Rectal smooth muscle tissue (tissue), 1 donor: ENCODE measurements around the gene SERPINA9.

Source experiments
- H3K27ac ChIP-seq: one replicate; pipeline ENCODE4 v1.7.0; 2013; ENCODE audit warnings: low read depth, low read length, inconsistent platforms
- H3K27me3 ChIP-seq: one replicate; pipeline ENCODE4 v1.7.0; 2013; ENCODE audit warnings: low read length; ENCODE audit not compliant: control insufficient read depth, insufficient read depth
- H3K36me3 ChIP-seq: one replicate; pipeline ENCODE4 v1.7.0; 2013; ENCODE audit warnings: low read length; ENCODE audit not compliant: control insufficient read depth, insufficient read depth
- H3K4me1 ChIP-seq: one replicate; pipeline ENCODE4 v1.7.0; 2013; ENCODE audit warnings: low read length; ENCODE audit not compliant: control insufficient read depth, insufficient read depth
- H3K4me3 ChIP-seq: one replicate; pipeline ENCODE4 v1.7.0; 2013; ENCODE audit warnings: low read length
- H3K9ac ChIP-seq: one replicate; pipeline ENCODE4 v1.7.0; 2013; ENCODE audit warnings: low read length

SERPINA9 gene

GRCh38 chr14:94505641-94506040, 29.6 kb upstream of the SERPINA9 start:
- H3K4me1 ChIP-seq = no peaks in the 10 kb centered on the region
- no peak overlapping the region for H3K4me3 ChIP-seq
- H3K9ac ChIP-seq = no peak overlapping the region
- no peak overlapping the region for H3K27ac ChIP-seq
- peaks cover 2% of the 10 kb centered on the region for H3K36me3 ChIP-seq
- no peaks in the 10 kb centered on the region for H3K27me3 ChIP-seq

- H3K36me3 ChIP-seq = peaks cover 2% of the 10 kb centered on the region
- H3K9ac ChIP-seq = no peak overlapping the region
- no peak overlapping the region for H3K4me3 ChIP-seq
- no peaks in the 10 kb centered on the region for H3K4me1 ChIP-seq
- no peak overlapping the region for H3K27ac ChIP-seq
- no peaks in the 10 kb centered on the region for H3K27me3 ChIP-seq
Measured at GRCh38 chr14:94505206-94505605, 29.2 kb upstream of the SERPINA9 start.

- H3K36me3 ChIP-seq = peaks cover 1% of the 10 kb centered on the region
- no peaks in the 10 kb centered on the region for H3K4me1 ChIP-seq
- no peaks in the 10 kb centered on the region for H3K27me3 ChIP-seq
- H3K4me3 ChIP-seq = no peak overlapping the region
- H3K27ac ChIP-seq = no peak overlapping the region
- H3K9ac ChIP-seq = no peak overlapping the region
Measured at GRCh38 chr14:94501588-94502516, 25.9 kb upstream of the SERPINA9 start.

- Histone ChIP-seq H3K9ac (no peak overlapping the region), H3K27me3 (no peaks in the 10 kb centered on the region), H3K4me1 (no peaks in the 10 kb centered on the region), H3K4me3 (no peak overlapping the region), H3K27ac (no peak overlapping the region), H3K36me3 (no peaks in the 10 kb centered on the region)
Measured at GRCh38 chr14:94500264-94500663, 24.3 kb upstream of the SERPINA9 start.

- no peaks in the 10 kb centered on the region for H3K27me3 ChIP-seq
- H3K4me3 ChIP-seq = no peak overlapping the region
- H3K4me1 ChIP-seq = no peaks in the 10 kb centered on the region
Measured at GRCh38 chr14:94499673-94500072, 23.7 kb upstream of the SERPINA9 start.

GRCh38 chr14:94498215-94498614, 22.2 kb upstream of the SERPINA9 start:
- H3K4me1 ChIP-seq = no peaks in the 10 kb centered on the region
- H3K27ac ChIP-seq = no peak overlapping the region
- H3K4me3 ChIP-seq = no peak overlapping the region
- H3K9ac ChIP-seq = no peak overlapping the region
- H3K27me3 ChIP-seq = no peaks in the 10 kb centered on the region
- H3K36me3 ChIP-seq = no peaks in the 10 kb centered on the region

More at GRCh38 chr14:94499673-94500072, 23.7 kb upstream of the SERPINA9 start:
- Histone ChIP-seq H3K27ac (no peak overlapping the region), H3K9ac (no peak overlapping the region), H3K36me3 (no peaks in the 10 kb centered on the region)

GRCh38 chr14:94494085-94494484, 18.1 kb upstream of the SERPINA9 start:
- Histone ChIP-seq H3K4me3 (no peak overlapping the region), H3K4me1 (no peaks in the 10 kb centered on the region), H3K36me3 (no peaks in the 10 kb centered on the region), H3K9ac (no peak overlapping the region), H3K27me3 (no peaks in the 10 kb centered on the region), H3K27ac (no peak overlapping the region)

- Histone ChIP-seq H3K36me3 (no peaks in the 10 kb centered on the region), H3K4me1 (no peaks in the 10 kb centered on the region), H3K4me3 (no peak overlapping the region), H3K9ac (no peak overlapping the region), H3K27me3 (no peaks in the 10 kb centered on the region), H3K27ac (no peak overlapping the region)
Measured at GRCh38 chr14:94491511-94491910, 15.5 kb upstream of the SERPINA9 start.

GRCh38 chr14:94489336-94489735, 13.3 kb upstream of the SERPINA9 start:
- Histone ChIP-seq H3K27me3 (peaks cover 2% of the 10 kb centered on the region), H3K27ac (no peak overlapping the region), H3K4me3 (no peak overlapping the region), H3K4me1 (peaks cover 2% of the 10 kb centered on the region), H3K9ac (no peak overlapping the region), H3K36me3 (no peaks in the 10 kb centered on the region)

GRCh38 chr14:94486883-94487282, 10.9 kb upstream of the SERPINA9 start:
- peaks cover 2% of the 10 kb centered on the region for H3K4me1 ChIP-seq
- no peak overlapping the region for H3K4me3 ChIP-seq
- H3K36me3 ChIP-seq = no peaks in the 10 kb centered on the region
- H3K9ac ChIP-seq = no peak overlapping the region
- peaks cover 2% of the 10 kb centered on the region for H3K27me3 ChIP-seq
- no peak overlapping the region for H3K27ac ChIP-seq

- Histone ChIP-seq H3K9ac (no peak overlapping the region), H3K27me3 (peaks cover 2% of the 10 kb centered on the region), H3K4me3 (peak overlapping the region; percentile 21), H3K4me1 (peaks cover 2% of the 10 kb centered on the region), H3K27ac (no peak overlapping the region), H3K36me3 (no peaks in the 10 kb centered on the region)
Measured at GRCh38 chr14:94485944-94486841, 10.2 kb upstream of the SERPINA9 start.

GRCh38 chr14:94484481-94484880, 8.5 kb upstream of the SERPINA9 start:
- Histone ChIP-seq H3K27me3 (peaks cover 2% of the 10 kb centered on the region), H3K4me1 (peaks cover 2% of the 10 kb centered on the region)

More at GRCh38 chr14:94484481-94484880, 8.5 kb upstream of the SERPINA9 start:
- H3K36me3 ChIP-seq = no peaks in the 10 kb centered on the region
- no peak overlapping the region for H3K27ac ChIP-seq
- no peak overlapping the region for H3K9ac ChIP-seq
- H3K4me3 ChIP-seq = no peak overlapping the region
